ENCODE data around the gene FAM90A26.
"Not testable (repeated sequence)": the region's sequence is repeated elsewhere in the genome, so short reads cannot be mapped to it uniquely, and the experiment has no call there.

DNA sequence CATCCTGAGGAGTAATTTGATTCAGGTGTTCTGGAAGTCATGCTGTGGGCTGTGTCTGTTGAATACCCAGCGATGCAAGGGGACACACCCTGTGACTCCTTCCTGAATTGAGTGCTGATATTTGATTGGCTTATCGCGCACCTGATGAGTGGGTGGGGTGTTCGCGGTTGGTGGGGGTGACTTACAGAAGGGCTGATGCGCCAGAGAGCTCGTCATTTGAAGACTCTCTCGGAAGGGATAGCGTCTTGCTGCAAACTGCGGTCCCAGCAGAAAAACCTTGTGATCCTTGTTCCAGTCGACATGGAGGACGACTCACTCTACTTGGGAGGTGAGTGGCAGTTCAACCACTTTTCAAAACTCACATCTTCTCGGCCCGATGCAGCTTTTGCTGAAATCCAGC, 44.9 kb downstream of the FAM90A26 start, which contains the start of gene USP17L11:
- TF ChIP-seq, protein P1, sequence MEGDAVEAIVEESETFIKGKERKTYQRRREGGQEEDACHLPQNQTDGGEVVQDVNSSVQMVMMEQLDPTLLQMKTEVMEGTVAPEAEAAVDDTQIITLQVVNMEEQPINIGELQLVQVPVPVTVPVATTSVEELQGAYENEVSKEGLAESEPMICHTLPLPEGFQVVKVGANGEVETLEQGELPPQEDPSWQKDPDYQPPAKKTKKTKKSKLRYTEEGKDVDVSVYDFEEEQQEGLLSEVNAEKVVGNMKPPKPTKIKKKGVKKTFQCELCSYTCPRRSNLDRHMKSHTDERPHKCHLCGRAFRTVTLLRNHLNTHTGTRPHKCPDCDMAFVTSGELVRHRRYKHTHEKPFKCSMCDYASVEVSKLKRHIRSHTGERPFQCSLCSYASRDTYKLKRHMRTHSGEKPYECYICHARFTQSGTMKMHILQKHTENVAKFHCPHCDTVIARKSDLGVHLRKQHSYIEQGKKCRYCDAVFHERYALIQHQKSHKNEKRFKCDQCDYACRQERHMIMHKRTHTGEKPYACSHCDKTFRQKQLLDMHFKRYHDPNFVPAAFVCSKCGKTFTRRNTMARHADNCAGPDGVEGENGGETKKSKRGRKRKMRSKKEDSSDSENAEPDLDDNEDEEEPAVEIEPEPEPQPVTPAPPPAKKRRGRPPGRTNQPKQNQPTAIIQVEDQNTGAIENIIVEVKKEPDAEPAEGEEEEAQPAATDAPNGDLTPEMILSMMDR (IDR thresholded peaks at IDR 0.05) = not testable (repeated sequence)
- not testable (repeated sequence) for TF ChIP-seq EP300 (IDR thresholded peaks at IDR 0.05)
